Activated CD4-positive, CD25-positive, alpha-beta regulatory T cell treated with anti-CD3 and anti-CD28 coated beads, Interleukin-2, amount 50 U/mL, for 16 hours (primary cell): ENCODE data around the gene ST6GALNAC3.
"Not testable (repeated sequence)": the region's sequence is repeated elsewhere in the genome, so short reads cannot be mapped to it uniquely, and the experiment has no call there.

ENCODE experiments used
- DNase-seq: peaks from one replicate; pipeline ENCODE4 v3.0.0-alpha.2; 2020; ENCODE audit warnings: low read depth, low spot score

ST6GALNAC3 gene

DNA sequence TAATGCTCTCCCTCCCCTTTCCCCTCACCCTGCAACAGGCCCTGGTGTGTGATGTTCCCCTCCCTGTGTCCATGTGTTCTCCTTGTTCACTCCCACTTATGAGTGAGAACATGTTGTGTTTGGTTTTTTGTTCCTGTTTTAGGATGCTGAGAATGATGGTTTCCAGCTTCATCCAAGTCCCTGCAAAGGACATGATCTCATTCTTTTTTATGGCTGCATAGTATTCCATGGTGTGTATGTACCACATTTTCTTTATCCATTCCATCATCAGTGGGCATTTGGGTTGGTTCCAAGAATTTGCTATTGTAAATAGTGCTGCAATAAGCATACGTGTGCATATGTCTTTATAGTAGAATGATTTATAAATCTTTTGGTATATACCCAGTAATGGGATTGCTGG lies 168.0 kb downstream of the ST6GALNAC3 start:
- DNase-seq, result not testable (repeated sequence)

DNA sequence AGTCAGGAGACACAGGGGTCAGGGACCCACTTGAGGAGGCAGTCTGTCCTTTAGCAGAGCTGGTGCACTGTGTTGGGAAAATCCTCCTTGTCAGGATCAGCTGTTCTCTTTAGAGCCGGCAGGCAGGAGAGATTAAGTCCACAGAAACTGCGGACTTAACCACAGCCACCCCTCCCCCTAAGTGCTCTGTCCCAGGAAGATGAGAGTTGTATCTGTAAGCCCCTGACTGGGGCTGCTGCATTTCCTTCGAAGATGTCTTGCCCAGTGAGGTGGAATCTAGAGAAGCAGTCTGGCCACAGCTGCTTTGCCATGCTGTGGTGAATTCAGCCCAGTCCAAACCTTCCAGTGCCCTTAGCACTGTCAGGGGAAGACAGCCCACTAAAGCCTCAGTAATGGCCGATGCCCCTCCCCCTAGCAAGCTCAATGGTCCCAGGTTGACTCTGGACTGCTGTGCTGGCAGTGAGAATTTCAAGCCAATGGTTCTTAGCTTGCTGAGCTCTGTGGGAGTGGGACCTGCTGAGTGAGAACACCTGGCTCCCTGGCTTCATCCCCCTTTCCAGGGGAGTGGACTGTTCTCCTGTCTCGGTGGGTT lies 172.8 kb downstream of the ST6GALNAC3 start:
- DNase-seq, result no peak

DNA sequence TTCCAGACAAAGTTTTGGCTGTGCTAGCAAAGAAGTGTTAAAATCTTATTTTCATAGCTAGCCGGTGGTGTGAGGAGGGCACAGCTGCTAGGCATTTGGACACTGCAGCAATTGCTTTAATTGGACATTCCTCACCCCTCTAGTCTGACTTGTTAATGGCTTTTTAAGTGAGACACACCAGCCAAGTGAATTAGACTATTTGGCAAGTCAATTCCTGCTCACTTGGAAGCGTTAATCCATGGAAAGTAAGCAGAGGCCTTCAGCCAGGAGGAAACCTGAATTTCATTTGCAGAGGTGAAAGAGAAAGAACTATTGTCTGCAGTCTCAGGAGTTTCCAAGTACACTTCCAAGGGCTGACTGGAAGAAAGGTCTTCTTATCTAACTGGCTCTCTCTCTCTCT lies 175.7 kb downstream of the ST6GALNAC3 start:
- DNase-seq, result no peak

DNA sequence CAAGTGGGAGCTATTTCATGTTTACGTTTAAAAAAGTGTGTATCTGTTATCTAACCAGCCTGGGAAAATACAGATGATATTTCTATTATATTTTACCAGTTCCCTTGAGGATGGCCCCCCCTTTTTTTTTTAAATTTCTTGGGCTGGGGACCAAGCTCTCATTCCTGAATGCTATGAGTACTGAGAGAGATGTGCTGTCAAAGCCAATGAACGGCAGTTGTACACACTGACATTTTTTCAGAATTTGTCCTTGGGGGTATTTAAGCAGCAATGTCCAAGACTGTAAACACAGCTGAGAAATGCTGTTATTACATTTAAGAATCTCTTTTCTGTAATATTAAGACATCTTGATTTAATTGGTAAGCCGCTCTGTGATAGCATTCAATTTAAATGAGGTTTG lies 177.9 kb downstream of the ST6GALNAC3 start:
- DNase-seq, result no peak

DNA sequence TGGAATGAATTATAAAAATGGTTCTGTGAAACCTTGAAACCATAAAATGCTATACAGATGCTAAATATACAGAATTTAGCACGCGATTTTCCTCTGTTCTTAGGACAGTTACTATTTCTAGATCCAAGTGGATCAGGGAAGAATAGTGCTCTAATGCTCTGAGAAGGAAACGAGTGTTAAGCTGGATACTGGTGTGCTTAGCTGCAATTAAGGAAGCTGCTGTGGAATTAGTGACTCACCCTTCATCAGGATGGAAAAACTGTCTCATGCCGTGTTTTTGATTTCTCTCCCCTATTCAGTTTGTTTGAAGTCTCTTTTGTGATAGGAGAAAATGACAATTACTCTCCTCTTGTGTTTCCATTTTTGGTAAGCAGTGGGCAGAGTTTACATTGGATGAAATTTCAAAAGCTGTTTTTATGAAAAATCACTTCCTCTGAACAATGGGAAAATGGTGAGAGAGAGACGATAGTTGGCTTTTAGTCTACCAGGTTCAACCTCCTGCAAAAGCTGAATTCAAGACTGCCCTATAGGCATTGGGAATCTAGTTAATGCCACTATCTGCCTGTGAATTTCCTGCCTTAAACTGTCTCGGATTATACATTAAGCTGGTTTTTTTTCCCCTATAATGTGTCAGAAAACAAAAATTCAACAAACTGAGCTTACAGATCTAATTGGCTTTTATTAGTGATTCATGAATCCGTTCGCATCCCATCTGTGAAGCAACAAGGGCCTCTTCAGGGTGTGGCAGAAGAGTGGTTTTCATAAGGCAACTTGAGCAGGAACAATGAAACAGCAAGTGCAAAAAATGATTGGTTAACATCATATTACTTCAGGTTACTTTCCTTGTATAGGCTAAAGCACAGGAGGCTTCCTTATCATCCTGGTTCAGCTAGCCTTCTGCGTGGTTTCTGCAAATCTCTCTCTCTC lies 179.8 kb downstream of the ST6GALNAC3 start:
- DNase-seq, result no peak

DNA sequence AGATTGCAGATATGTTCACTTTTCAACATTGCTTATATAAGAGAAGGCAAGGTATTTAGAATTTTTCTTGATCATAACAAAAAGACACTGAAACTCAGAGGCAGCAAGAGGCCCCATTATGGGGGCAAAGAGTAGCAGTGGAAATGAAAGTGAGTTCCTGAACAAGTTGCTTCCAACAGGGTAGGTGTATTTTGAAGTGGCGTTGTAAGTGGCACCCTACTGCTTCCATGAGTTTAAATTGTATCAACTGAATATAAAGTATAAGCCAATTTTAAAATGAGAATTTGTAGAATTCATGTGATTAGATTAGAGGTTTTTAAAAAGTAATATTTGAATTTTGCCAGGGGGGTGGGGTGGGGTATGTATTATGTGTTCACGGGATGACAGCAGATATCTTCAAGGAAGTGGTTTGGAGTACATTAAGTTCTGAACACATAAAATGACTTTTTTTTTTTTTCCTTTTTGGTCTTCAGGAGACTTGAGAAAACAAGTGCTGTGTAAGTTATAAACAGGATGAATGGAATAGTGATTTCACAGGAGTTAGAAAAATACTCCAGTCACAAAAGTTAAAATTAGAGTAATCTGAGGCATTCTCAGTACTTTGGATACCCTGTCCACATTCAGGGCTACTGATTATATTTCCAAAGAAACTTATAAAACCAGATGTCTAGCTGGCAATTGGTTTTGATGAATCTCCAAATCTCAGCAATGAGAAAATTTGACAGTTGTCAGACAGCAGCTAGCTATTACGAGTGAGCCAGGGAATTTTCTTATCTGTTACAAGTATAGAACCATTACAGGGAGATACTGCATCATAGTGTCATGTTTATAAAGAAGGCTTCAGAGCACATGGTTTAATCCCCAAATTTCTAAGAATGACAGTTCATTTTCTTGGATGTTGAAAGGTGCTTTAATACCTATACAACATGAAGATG lies 182.0 kb downstream of the ST6GALNAC3 start:
- no peak for DNase-seq

DNA sequence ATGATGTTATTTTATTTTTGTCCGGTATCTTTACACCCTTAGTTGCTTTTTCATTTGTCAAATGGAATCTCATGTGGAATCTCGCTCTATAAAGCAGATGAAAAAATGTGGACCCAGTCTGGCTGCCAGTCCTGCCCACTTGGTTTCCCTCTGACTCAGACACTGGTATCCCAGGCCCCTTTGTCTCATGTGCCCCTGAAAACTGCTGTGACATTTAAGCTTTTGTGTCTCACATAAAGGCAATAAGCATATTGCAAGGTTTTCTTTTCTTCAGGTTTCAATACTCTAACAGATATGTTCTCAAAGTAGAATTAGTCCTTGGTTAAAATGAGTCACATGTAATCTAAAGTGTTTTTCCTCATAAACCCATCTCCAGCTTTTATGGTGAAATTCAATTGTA lies 183.3 kb downstream of the ST6GALNAC3 start:
- DNase-seq, result no peak

DNA sequence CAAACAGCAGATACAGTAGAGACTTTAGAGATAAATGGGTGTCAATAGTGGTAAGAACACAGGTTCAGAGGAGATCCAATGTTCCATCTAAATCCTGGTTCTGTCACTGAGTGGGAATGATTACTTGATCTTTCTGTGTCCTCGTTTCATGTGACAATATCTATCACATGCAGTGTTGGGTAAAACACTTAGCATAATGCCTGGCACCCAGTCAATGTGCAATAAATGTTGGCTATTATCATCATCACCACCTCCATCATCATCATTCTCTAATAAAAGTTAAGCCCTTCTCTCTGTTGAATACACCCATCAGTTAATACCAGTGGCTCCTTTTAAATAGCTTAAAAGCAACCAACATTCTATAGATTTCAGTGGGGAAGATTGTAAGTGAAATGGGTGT lies 184.7 kb downstream of the ST6GALNAC3 start:
- DNase-seq, result no peak

DNA sequence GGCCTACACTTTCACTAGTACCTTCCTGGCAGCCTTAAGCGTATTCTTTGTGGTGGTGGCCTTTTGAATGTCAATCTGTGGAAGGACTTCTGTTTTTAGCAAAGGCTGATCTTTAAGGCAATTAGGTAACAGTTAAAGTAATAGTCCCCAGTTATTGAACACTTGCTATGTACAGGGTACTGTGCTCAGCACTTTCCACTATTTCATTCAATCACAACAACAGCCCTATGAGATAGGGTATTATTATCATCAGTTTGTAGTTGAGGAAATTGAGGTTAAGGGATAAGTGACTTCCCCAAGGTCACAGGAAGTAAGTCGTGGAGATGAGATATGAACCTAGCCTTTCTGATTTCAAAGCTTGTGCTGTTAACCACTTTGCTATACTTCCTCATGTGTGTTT lies 185.7 kb downstream of the ST6GALNAC3 start:
- no peak for DNase-seq

DNA sequence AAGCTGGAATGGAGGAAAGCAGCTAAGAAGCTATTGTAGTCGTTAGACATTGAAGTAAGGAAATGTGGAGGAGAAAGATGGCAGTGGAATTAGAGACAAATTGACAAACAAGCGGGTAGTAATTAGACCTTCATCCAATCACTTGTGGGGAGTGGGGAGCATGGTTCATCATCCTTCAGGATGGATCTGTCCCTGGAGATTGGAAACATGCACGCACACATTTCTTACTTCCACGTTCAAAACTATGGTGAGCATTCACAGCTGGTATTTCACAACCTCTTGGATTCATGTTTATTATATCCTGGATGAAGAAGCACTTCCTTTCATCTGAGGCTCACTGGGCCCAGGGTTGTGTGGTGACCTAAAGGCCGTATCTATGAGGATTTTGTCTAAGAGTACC lies 188.1 kb downstream of the ST6GALNAC3 start:
- DNase-seq, result no peak

DNA sequence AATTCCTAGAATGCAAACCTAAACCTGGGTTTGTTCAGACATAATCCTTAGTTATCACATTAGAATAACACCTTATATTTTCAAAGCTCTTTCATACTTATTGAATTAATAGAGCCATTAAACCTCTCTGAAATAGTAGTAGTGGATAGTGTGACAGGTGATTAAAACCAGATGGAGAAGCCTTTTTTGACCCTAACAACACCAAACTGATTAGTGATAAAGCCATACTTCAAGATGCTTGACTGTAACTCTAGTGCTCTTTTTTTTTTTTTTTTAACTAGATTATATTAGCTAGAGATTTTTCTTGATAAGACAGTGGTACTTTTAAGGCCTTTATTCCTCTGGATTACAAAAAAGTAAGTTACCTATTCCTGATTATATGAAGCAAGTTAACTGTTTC lies 190.1 kb downstream of the ST6GALNAC3 start:
- DNase-seq, result no peak

DNA sequence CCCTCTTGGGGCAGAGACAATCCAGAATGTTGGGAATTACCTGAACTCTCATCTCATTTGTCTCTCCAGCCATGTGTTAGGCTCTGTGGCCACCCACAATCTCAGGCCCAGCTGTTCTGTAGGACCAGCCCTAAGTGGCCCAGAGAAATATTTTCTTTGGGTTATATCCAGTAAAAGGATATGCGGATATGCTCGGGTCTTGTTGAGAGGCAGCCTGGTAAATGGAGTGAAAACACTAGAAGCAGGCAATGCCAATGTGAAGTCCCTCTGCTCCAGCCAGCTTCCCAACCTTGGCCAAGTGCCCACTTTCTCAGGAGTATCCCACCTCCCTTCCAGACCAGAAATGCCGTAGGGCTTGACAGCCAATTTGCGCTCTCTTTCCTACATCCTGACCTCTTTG lies 192.2 kb downstream of the ST6GALNAC3 start:
- no peak for DNase-seq

DNA sequence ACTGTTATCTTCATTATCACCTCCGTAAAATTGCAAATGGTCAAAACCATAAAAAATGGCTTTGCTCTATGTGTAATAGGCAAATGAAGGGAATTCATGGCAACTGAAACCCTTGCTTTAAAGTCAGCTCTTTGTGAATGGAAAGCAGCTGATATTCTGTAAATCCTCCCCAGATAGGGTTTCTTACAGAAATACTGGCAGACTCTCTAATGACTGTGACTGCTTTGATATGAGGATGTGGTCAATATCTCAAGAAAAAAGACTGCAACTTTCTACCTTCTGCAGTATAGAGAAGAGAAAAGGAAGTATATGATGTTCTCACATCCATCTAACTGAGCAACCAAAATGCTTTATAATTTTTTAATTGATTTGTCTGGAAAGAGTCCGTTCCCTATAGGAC lies 193.1 kb downstream of the ST6GALNAC3 start:
- no peak for DNase-seq

DNA sequence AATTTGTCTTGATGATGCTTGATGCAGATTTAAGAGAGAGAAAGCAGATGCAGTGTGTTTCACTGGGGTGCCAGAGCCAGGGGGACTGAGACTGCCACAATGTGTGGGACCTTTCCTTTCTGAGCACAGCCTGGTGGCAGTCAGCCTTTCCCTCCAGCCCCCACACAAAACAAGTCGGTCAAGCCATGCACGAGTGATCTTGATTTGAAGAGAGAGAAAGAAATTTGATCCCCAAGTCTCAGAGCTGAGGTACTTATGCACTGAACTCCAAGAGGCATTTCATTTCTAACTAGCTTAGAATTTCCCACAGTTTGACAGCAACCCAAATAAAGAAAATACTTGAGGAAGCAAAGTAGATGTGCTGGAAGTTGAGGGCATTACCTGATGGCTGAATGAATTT lies 193.8 kb downstream of the ST6GALNAC3 start:
- no peak for DNase-seq

DNA sequence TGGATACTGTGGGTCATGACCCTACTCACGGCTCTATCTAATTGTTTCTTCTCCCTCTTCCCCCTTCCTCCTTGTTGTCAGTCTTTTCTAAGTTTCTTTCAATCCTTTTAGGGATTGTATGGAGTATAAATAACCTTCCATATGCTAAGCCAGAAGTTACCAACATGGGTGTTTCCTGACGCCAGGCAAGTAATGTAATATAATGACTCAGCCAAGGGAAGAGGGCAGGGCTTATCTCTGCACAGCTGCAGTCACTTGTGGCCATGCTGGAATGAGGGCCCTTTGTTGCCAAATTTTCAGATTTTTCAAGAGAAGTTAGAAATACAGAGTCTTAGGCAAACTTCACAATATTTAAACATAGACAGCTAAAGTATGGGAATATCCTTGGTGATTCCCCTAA lies 194.6 kb downstream of the ST6GALNAC3 start:
- DNase-seq, result no peak

DNA sequence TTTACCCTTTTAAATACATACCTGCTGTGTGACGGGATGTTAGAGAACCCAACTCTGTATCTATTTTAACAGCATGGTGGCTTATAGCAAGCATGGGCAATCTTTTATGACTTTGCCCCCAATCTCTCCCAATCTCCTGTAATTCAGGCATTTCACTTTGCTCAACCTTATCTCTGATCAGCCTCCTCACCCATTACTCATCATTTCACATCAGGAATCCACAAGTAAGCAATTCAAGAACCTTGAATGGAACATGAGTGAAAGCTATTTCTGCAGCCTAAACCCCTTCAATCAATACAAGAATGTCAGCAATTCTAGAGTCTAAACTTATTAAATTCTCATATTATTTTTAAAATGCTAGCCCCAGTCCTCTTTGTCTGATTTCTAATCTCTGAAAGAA lies 199.8 kb downstream of the ST6GALNAC3 start:
- no peak for DNase-seq

DNA sequence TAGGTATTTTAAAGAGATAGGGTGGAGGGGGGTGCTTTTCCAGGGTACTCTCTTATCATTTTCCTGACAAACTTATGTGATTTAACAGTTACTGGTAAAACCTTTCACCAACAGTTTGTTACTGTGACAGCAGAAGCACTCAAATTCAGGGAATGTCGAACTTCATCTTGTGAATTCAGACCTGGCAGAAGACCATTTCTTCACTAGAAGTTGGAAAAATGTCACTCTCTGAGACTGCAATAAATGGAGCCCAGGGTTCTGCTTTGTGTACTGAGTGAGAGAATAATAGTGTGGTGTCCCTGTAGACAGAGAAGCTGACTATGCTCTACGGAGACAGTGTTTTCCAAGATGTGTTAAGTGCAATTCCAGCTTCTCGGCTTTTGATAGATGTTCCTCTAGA lies 200.2 kb downstream of the ST6GALNAC3 start:
- DNase-seq, result no peak

DNA sequence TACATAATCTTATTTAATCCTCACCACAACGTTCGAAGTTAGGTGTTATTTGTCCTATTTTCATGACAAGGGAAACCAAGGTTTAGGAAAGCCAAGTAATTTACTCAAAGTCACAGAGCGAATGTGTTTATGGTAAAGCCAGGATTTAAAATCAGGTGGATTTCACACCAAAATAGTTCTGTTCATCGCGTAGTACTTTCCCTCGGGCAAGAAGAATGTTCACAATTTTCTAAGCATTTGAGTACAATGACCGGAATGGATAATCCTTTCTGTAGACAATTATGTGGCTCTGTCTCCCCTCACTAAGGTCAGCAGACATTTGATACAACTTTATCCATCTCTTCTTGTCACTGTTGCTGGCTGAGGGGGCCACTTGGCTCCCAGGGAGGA lies 204.2 kb downstream of the ST6GALNAC3 start:
- DNase-seq, result no peak

DNA sequence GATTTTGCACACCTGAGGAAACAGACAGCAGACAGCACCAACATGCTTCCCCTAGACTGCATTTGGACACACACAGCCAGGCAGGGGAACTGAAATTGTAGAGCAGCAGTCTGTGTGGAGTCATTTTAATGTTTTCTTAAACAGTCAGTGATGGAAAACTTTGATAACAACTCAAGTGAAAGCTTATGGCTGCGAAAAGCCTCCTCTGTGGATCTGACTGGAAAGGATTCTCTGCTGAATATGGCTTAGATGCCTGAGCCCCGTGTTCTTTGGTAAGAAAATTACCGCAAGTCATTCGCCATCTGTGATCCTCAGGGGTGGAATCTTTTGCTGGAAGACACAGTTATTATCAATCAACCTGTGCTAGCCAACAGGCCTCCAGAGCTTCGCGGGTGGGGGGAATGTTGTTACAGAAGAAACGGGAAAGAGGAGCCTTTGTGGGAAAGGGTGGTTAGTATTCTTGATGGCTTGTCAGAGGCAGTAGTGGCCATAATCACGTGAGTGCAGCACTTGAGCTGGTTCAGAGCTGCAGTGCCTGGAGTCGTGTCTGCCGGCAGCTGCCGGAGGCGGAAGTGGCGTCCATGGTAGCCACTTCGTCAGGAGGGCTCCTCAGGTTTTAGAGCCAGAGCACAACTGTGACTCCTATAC lies 204.7 kb downstream of the ST6GALNAC3 start:
- DNase-seq, result no peak

DNA sequence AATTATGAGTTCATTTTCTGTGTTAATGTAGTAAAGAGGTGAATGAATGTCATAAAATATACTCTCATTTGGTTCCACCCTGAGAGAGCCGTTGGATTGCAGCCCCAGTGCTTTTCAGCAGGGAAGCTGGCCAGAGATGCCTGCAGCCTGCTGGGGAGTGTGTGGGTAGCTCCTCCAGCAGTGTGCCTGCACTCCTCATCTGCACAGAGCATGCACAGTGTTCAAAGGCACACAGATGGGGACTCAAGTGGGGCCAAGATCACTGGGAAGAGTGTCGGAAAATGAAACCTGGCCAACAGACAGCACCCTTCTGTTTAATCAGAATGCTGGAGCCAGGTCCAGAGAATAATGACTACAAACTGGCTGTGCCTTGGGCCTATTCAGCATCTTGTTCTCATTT lies 206.8 kb downstream of the ST6GALNAC3 start:
- no peak for DNase-seq

DNA sequence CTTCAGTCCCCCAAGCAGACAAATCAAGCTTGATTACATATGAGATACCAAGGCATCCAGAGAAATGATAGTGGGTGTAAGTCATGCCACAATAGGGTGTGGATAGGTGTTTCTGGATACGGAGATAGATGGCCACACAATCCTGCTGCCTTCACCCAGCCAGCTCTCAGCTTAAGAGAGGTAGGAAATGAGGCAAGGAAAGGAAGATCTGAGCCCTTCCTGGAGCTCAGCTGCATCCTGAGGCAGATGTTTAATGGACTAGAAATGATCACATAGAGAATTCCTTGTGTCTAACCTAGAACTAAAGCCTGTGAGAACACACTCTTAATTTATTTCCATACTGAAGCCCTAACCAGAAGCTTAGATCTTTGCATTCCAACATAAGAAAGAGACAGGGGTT lies 210.3 kb downstream of the ST6GALNAC3 start:
- no peak for DNase-seq
